ENCODE data around the gene GPR68. TPM values are rescaled to one million over a fixed set of nuclear protein-coding genes. Genes with fewer than 3 reads are reported as not detected.

The GPR68 gene
- total and polyA plus RNA-seq, 2 of the 4 experiments (the other 2 are of a cell fraction) = 0.72 to 0.94 TPM

DNA sequence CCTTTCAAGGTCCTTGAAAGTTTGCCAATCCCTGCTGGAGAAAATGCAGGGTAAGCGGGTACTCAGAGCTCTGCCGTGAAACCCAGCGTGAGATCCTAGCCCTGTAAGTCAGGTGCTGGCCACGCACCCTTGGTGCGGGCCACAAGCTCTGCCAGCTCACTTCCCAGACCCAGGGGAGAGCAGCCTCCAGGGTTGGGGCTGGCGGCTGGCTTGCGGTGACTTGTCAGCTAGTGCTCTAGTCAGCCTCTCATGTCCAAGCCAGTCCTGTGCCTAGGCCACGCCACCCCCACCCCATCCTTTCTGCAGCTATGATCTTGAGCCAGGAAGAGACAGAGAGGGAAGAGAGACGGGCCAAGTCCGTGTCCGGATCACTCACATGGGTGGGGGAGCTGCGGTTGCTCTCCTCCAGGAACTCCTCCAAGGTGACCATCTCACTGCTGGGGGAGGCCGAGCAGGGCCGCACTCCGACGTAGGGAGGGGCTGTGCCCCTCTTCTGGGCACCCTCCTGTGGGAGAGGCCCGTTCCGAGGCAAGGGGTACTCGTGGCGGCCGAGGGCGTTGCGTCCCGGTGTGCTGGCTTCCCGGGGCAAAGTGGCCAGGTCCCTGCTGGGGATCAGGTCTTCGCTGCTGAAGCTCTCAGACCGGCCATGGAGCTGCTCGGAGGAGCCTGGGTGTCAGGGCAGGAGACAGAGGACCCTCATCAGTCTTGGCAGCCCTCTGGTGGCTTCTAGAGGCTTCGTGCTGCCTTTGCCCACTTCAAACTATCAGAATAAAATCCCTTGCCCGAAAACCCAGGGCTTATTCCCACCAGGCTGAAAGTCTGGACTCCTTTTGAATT is 33.3 kb upstream of the GPR68 start (continued):
- no peak for TF ChIP-seq BHLHE40 (IDR thresholded peaks at IDR 0.05; ENCODE audit: low read depth, low read length)

DNA sequence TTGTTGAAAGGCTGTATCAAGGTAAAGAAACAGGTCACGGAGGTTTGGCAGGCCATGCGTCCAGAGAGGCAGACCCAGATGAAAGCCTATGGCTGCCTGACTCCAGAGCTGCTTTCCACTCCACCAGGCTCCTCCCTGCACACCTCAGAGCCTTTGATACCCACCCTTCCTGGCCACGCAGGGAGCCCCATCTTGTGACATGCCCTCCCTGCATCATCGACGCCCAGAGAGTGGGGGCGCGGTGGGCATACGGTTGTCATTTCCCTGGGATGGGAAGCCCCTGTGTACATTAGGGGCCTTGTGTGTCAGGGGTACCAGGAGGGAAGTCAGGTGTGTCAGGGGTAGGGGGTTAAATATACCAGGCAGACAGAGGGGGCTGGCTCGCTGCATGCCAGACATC is 30.3 kb upstream of the GPR68 start:
- no peak overlapping the region for H2AFZ ChIP-seq (replicated peaks; ENCODE audit: low read length, poor library complexity)
- dilution Hi-C loops (cut with HindIII; ENCODE audit: low sequenced_read_pairs, unreplicated experiment) = no loop called here
- H4K8ac ChIP-seq (ENCODE audit: low read depth in 2 of 2, low read length in 2 of 2) = no peak overlapping the region
- no peak overlapping the region for H3K23ac ChIP-seq (ENCODE audit: low read depth, low read length)
- no peak overlapping the region for H2BK120ac ChIP-seq (ENCODE audit: low read depth, low read length)
- no peaks in the 10 kb centered on the region for H3K79me1 ChIP-seq (ENCODE audit: low read depth in 1 of 2, low read length in 2 of 2)
- H3K4me1 ChIP-seq (ENCODE audit: control insufficient read depth, insufficient read depth, low read length) = no peaks in the 10 kb centered on the region
- no peak overlapping the region for H3K56ac ChIP-seq (ENCODE audit: extremely low read depth, insufficient read depth, low read length)
- ChIA-PET POLR2A (ENCODE audit: unreplicated experiment) (no interaction called here), CTCF (no interaction called here)
- H3K18ac ChIP-seq (ENCODE audit: low read depth, low read length) = no peak overlapping the region
- H4K91ac ChIP-seq (ENCODE audit: insufficient read depth, low read depth, low read length) = no peak overlapping the region
- H3K9me3 ChIP-seq (ENCODE audit: control insufficient read depth, insufficient read depth, low read length) = no peaks in the 10 kb centered on the region
- intact Hi-C loops (cut with micrococcal nuclease) = no loop called here
- H3K4ac ChIP-seq (ENCODE audit: low read depth, low read length) = no peak overlapping the region
- no peak overlapping the region for H3K4me2 ChIP-seq (ENCODE audit: low read depth, low read length)
- DNase-seq = no peak
- H4K20me1 ChIP-seq (ENCODE audit: insufficient read depth, low read length) = no peaks in the 10 kb centered on the region
- no peak overlapping the region for H2BK20ac ChIP-seq (ENCODE audit: low read depth, low read length)
- H3K27me3 ChIP-seq (ENCODE audit: control insufficient read depth, insufficient read depth, low read length) = peaks cover 10% of the 10 kb centered on the region
- BruUV-seq (replicated peaks) = no TSS peak
- H2AK9ac ChIP-seq (replicated peaks; ENCODE audit: low read depth, low read length, poor library complexity) = no peak overlapping the region
- H3K14ac ChIP-seq (replicated peaks; ENCODE audit: low read depth, low read length) = no peak overlapping the region
- in situ Hi-C loops (cut with MboI; ENCODE audit: low sequenced_read_pairs) = no loop called here
- no peak overlapping the region for H3K27ac ChIP-seq (ENCODE audit: insufficient read depth, low read length)
- no peak overlapping the region for H2AK5ac ChIP-seq (ENCODE audit: low read depth, low read length)
- H4K5ac ChIP-seq (ENCODE audit: low read depth, low read length) = no peak overlapping the region
- H3K9me1 ChIP-seq (ENCODE audit: insufficient read depth, low read length) = no peaks in the 10 kb centered on the region
- no peak for ATAC-seq (ENCODE audit: low read depth)
- H3K4me3 ChIP-seq (ENCODE audit: insufficient read depth, low read depth, low read length) = no peak overlapping the region
- no peak overlapping the region for H3K9ac ChIP-seq (ENCODE audit: low read depth, low read length)
- 80% methylated on average over 1 of the region's 9 CpGs; no CpG with 5 or more reads in 1 of the 2 experiments for WGBS, 2 experiments (ENCODE audit: extremely low coverage in 2 of 2, insufficient read length in 1 of 2)
- TF ChIP-seq, protein P1, sequence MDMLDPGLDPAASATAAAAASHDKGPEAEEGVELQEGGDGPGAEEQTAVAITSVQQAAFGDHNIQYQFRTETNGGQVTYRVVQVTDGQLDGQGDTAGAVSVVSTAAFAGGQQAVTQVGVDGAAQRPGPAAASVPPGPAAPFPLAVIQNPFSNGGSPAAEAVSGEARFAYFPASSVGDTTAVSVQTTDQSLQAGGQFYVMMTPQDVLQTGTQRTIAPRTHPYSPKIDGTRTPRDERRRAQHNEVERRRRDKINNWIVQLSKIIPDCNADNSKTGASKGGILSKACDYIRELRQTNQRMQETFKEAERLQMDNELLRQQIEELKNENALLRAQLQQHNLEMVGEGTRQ (IDR thresholded peaks at IDR 0.05; ENCODE audit: low read depth, low read length) = no peak
- no peak for TF ChIP-seq CEBPB (IDR thresholded peaks at IDR 0.05; ENCODE audit: low read depth, low read length)
- no peak for TF ChIP-seq RFX5 (IDR thresholded peaks at IDR 0.05; ENCODE audit: low read depth, low read length)
- no peak for TF ChIP-seq MAFK (IDR thresholded peaks at IDR 0.05; ENCODE audit: low read depth, low read length)
- no peaks in the 10 kb centered on the region for H3K36me3 ChIP-seq (ENCODE audit: control insufficient read depth, insufficient read depth, low read length)
- no peak overlapping the region for H2BK15ac ChIP-seq (ENCODE audit: low read depth, low read length)
- H2BK5ac ChIP-seq (ENCODE audit: low read depth, low read length, poor library complexity, severe bottlenecking) = no peak overlapping the region

Data from IMR-90 (cell line).